ENCODE results near the gene IL17C. TPM values are rescaled to one million over a fixed set of nuclear protein-coding genes. Genes with fewer than 3 reads are reported as not detected.
"Not testable (repeated sequence)": the region's sequence is repeated elsewhere in the genome, so short reads cannot be mapped to it uniquely, and the experiment has no call there.

The IL17C gene
- total and polyA plus RNA-seq, 2 donors (not counting 1 experiment from before 2014, with no cell fraction given), result 1.3 to 1.5 TPM

- Mint-ChIP-seq H3K4me1 (peaks cover 15% of the 10 kb centered on the region), H3K4me3 (no peak overlapping the region), H3K9me3 (ENCODE audit: insufficient read depth) (no peaks in the 10 kb centered on the region), H3K27me3 (no peaks in the 10 kb centered on the region), H3K27ac (no peak overlapping the region)
- WGBS (ENCODE audit: insufficient coverage), result 96% methylated on average over 5 of the region's 5 CpGs
- H4K20me1 ChIP-seq (ENCODE audit: control insufficient read depth, insufficient read depth, low read length, poor library complexity, severe bottlenecking), result no peaks in the 10 kb centered on the region
- no peak overlapping the region for H3K4me2 ChIP-seq (replicated peaks; ENCODE audit: low read depth, low read length, poor library complexity, severe bottlenecking)
- no peaks in the 10 kb centered on the region for H3K27me3 ChIP-seq (replicated peaks in 1 of 4; ENCODE audit: control extremely low read depth in 1 of 4, control insufficient read depth in 3 of 4, insufficient read depth in 4 of 4, low read length in 3 of 4)
- intact Hi-C loops (cut with micrococcal nuclease), result no loop called here
- POLR2A ChIA-PET, result no interaction called here
- no peak for ATAC-seq (ENCODE audit: low read depth)
- H2AFZ ChIP-seq (ENCODE audit: insufficient read depth, low read depth, low read length, poor library complexity, severe bottlenecking), result no peak overlapping the region
- CTCF ChIA-PET, result no interaction called here
- no peak overlapping the region for H3K9ac ChIP-seq (ENCODE audit: low read length)
- H3K79me2 ChIP-seq (ENCODE audit: control insufficient read depth, insufficient read depth, low read length), result peaks cover 17% of the 10 kb centered on the region
- no peaks in the 10 kb centered on the region for H3K36me3 ChIP-seq (replicated peaks in 1 of 2; ENCODE audit: control extremely low read depth in 1 of 2, control insufficient read depth in 1 of 2, extremely low read depth in 1 of 2, insufficient read depth in 2 of 2, low read length in 1 of 2)
- DNase-seq, result no peak
- H3K4me3 ChIP-seq (ENCODE audit: control extremely low read depth in 1 of 5, extremely low read depth in 1 of 5, insufficient read depth in 1 of 5, low read depth in 2 of 5, low read length in 4 of 5), result no peak overlapping the region
- H3K4me1 ChIP-seq (ENCODE audit: control insufficient read depth in 2 of 2, insufficient read depth in 2 of 2, low read length in 2 of 2), result peaks cover 6 to 12% of the 10 kb centered on the region in 2 donors
- H3K27ac ChIP-seq (ENCODE audit: low read length in 2 of 2), result no peak overlapping the region
- TF ChIP-seq CTCF (IDR thresholded peaks at IDR 0.05) (no peak), EZH2 (IDR thresholded peaks at IDR 0.05; ENCODE audit: borderline replicate concordance, insufficient read depth, low read depth, low read length, poor library complexity, severe bottlenecking) (no peak)
- H3K9me3 ChIP-seq (ENCODE audit: control extremely low read depth in 1 of 3, control insufficient read depth in 2 of 3, insufficient read depth in 1 of 3, low read length in 2 of 3), result no peaks in the 10 kb centered on the region
Observed at GRCh38 chr16:88667461-88667860, 29.1 kb downstream of the IL17C start.

- H3K4me1 Mint-ChIP-seq; intact Hi-C loops (cut with micrococcal nuclease); H3K9ac ChIP-seq (ENCODE audit: low read length); H2AFZ ChIP-seq (ENCODE audit: insufficient read depth, low read depth, low read length, poor library complexity, severe bottlenecking); H4K20me1 ChIP-seq (ENCODE audit: control insufficient read depth, insufficient read depth, low read length, poor library complexity, severe bottlenecking); H3K4me3 ChIP-seq (ENCODE audit: control extremely low read depth in 1 of 5, extremely low read depth in 1 of 5, insufficient read depth in 1 of 5, low read depth in 2 of 5, low read length in 4 of 5); H3K4me2 ChIP-seq (replicated peaks; ENCODE audit: low read depth, low read length, poor library complexity, severe bottlenecking); H3K9me3 Mint-ChIP-seq (ENCODE audit: insufficient read depth); CTCF ChIA-PET; H3K79me2 ChIP-seq (ENCODE audit: control insufficient read depth, insufficient read depth, low read length); H3K27me3 ChIP-seq (replicated peaks in 1 of 4; ENCODE audit: control extremely low read depth in 1 of 4, control insufficient read depth in 3 of 4, insufficient read depth in 4 of 4, low read length in 3 of 4); H3K27ac ChIP-seq (ENCODE audit: low read length in 2 of 2); H3K27ac Mint-ChIP-seq; DNase-seq; POLR2A ChIA-PET; ATAC-seq (ENCODE audit: low read depth); H3K4me3 Mint-ChIP-seq; H3K4me1 ChIP-seq (ENCODE audit: control insufficient read depth in 2 of 2, insufficient read depth in 2 of 2, low read length in 2 of 2); H3K27me3 Mint-ChIP-seq; H3K36me3 ChIP-seq (replicated peaks in 1 of 2; ENCODE audit: control extremely low read depth in 1 of 2, control insufficient read depth in 1 of 2, extremely low read depth in 1 of 2, insufficient read depth in 2 of 2, low read length in 1 of 2); H3K9me3 ChIP-seq (ENCODE audit: control extremely low read depth in 1 of 3, control insufficient read depth in 2 of 3, insufficient read depth in 1 of 3, low read length in 2 of 3): not testable (repeated sequence)
- 100% methylated on average over 1 of the region's 8 CpGs for WGBS (ENCODE audit: insufficient coverage)
Observed at GRCh38 chr16:88669493-88669892, 31.1 kb downstream of the IL17C start.

Measured in B cell (primary cell).